Stimulated activated CD8-positive, alpha-beta memory T cell treated with anti-CD3 and anti-CD28 coated beads, Interleukin-15, amount 100 ng/mL, for 24 hours (primary cell): ENCODE results near the gene NGEF.
"Not testable (repeated sequence)": the region's sequence is repeated elsewhere in the genome, so short reads cannot be mapped to it uniquely, and the experiment has no call there.

Source experiments
- DNase-seq: peaks from one replicate; pipeline ENCODE4 v3.0.0-alpha.2; 2020; ENCODE audit warnings: low read depth

Gene NGEF

GRCh38 chr2:232927032-232927792 is 85.8 kb downstream of the NGEF start:
- no peak for DNase-seq

DNA sequence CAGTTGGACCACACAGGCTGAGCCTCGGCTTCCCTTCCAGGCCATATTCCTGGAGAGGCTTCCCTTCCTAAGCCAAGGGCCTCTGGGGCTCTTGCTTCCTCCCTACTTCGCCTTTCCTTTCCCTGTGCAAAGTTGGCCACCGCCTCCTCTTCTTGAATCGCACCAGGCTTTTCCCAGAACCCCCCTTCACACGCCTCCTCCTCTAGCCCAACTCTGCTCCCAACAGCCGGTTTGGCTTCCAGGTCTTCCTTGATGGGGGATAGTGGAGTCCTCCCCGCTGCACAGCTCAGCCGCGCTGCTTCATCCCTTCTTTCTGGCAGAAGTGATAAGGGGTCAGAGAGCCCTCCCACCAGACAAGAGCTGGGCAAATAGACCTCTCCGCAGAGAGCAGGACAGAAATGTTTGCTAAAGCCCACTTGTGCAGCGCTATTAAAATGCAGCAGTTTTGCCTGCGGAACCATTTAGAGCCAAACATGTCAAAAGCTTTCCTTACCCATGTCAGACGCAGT is 86.6 kb downstream of the NGEF start:
- no peak for DNase-seq

DNA sequence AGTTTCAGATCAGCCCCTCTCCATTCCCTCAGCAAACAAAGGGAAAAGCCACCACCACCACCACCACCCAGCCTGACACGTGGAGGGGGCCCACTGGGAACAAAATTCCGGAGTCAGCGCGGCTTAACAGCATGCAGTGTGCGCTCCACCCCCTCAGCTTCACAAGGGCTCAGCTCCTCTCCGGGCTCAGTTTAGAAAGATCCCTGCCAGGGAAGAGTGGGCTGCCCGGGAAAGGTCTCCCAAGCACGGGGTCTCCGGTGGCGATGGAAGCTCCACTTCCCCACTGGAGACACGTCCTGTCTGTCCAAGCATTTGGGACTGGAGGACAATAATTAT is 87.3 kb downstream of the NGEF start:
- DNase-seq = no peak

- no peak for DNase-seq
Observed at GRCh38 chr2:232925153-232925820, 87.8 kb downstream of the NGEF start.

- no peak for DNase-seq
Observed at GRCh38 chr2:232924433-232924832, 88.6 kb downstream of the NGEF start.

- no peak for DNase-seq
Observed at GRCh38 chr2:232920760-232921159, 92.3 kb downstream of the NGEF start.

DNA sequence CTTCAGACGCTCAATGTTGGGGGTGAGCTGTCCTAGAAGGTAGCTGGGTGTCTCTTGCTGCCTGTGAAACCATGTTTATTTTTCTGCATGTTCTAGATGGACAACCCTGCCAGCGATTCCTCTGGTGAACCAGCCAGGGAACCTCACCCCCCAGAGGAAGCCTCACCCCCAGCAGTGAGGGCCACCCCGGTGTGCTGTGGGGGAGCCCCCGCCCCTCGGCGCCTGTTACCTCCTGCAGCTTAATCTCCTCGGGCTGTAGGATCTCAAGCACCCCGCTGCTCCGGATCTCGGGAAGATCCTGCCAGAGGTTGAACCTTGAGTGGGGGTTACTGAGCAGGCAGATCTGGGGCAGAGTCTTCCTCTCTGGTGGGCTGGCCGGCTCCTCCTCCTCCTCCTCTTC is 93.0 kb downstream of the NGEF start:
- DNase-seq = no peak

DNA sequence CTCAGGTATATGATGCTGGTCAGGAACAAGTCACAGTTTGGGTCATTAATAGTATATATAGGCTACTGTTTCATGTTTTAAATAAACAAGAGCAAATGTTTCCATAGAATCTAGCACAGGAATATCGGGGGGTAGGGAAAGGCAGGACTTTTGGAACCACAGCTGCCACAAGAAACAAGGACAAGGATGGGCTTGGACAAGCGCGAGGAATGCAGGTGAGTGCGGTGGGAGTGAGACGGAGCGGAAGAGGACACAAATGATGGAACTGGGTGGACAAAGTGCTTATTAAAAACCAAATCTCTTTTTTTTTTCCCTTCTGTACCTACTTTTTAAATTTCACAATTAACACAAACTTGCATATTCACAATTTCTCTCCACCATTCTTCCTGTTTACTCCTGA is 93.9 kb downstream of the NGEF start:
- no peak for DNase-seq

- no peak for DNase-seq
Observed at GRCh38 chr2:232913903-232914302, 99.2 kb downstream of the NGEF start.

DNA sequence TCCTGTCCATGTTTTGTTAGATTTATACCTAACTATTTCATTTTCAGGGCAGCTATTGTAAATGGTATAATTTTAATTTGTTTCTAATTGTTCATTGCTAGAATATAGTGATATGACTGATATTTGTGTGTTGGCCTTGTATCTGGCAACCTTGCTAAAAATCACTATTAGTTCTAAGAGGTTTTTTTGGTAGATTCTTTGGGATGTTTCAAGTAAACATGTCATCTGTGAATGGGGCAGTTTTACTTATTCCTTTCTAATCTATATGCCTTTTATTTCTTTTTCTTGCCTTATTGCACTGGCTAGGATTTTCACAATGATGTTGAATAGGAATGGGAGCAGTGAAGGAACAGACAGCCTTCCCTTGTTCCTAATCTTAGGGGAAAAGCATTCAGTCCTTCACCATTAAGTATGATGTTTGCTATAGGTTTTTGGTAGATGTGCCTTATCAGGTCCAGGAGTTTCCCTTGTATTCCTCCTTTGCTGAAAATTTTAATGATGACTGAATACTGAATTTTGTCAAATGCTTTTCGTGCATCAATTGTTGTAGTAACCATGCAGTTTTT is 101.3 kb downstream of the NGEF start:
- DNase-seq = no peak

GRCh38 chr2:232910376-232910775 is 102.7 kb downstream of the NGEF start:
- DNase-seq = no peak

GRCh38 chr2:232908695-232909094 is 104.4 kb downstream of the NGEF start:
- no peak for DNase-seq

- DNase-seq = not testable (repeated sequence)
Observed at GRCh38 chr2:232907718-232908085, 105.4 kb downstream of the NGEF start.

GRCh38 chr2:232906867-232907717 is 106.0 kb downstream of the NGEF start:
- DNase-seq = not testable (repeated sequence)

- DNase-seq = no peak
Observed at GRCh38 chr2:232903989-232904388, 109.1 kb downstream of the NGEF start.

DNA sequence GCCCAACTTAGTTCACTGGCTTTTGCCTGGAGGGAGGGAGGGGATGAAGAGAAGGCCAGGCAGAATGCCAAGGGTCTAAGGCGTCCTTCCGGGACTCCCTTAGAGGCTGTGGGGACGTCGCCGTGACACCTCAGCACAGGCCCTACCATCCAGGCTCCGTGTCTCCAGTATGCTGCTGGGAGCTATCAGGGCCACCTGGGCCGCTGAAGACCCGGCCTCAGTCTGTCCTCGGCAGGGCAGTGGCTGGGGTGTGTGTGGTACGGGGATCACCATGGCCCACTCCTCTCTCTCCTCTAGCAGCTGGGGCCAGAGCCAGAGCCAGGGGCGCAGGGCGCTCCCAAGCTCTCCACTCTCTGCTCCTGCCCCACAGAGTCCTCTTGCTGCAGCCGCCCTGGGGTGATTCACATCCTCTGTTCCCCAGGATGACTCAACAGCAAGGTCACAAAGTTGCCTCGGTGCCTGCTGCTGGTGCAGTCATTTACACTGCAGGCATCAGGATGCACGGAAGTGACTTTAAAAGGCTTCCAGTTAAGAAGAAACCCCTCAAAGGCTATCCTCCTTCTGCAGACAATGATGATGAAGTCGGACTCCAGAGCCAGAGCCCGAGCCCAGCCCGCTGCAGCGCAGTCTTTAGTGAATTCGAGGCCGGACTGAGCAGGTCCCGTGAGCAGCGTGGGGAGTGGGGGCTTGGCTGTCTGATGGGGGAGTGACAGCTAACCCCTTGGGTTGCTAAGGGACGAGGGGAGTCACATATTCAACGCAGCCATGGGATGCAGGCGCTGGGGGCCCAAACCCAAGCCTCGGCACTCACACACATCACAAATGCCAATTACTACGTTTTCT is 111.1 kb downstream of the NGEF start:
- DNase-seq = no peak

DNA sequence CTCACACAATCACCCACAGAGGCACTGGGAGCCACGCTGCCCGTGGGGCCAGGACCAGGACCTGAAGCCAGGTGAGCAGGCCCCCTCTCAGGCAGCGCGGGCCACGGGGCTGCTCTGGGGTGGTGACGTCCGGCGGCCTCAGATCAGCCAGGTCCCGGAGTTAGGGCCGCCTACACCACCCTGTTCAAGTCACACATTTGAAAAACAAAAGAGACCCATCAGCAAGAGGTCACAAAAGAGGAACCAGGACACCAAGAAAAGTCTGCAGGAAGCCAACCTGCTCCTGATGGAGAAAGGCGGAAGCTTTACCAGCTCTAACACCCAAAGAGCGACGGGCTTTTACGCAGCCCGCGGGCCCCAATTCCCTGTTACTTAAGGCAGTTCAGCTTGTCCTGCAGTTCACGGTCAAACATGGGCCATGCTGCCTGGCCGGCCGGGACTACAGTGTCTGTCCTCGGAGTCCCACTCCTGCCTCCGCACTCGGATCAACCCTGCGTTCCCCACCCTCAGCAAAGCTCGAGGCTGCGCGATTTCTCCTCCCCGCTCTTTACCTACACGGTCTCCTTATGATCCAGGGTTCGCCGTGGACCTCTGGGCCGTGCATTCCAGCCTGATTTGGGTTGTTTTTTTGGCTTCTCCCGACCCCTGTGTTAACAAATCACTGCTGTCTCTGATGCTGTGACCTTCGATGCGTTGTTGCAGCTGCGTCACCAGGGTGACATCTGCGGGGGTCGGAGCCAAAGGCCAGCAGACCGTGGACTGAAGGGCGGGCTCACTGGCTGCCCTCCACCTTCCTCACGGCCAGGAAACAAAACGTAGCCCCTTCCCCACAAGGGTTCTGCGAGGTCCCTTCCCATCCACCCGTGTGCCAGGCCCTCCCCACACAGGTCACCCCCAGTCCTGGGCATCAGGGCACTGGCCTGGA is 112.0 kb downstream of the NGEF start:
- no peak for DNase-seq

GRCh38 chr2:232898592-232899543 is 114.2 kb downstream of the NGEF start:
- DNase-seq = no peak
